Measurements from ENCODE around the gene ABTB2.

The ABTB2 gene

DNA sequence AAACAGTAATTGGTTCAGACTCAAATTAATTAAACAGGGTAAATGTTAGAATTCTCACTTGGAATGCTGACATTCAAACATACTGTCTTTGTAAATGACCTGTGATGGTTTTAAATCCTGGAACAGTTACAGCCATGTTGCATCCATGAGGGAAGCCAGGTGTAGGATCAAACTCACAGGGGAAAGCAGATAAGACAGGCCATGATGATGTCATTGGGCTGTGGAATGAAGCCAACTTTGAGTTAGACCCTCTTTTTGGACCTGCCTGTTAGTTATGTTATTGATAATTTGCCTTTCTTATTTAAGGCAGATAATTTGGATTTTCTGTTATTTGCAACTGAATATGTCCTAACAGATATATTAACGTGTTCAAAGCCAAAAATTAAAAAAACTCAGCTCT, 39.3 kb upstream of the ABTB2 start:
- Histone ChIP-seq H3K27ac (replicated peaks) (no peak overlapping the region), H3K27me3 (ENCODE audit: insufficient read depth, poor library complexity, severe bottlenecking) (no peaks in the 10 kb centered on the region), H3K4me3 (replicated peaks; ENCODE audit: insufficient read depth, low read length) (no peak overlapping the region)
- TF ChIP-seq POLR2AphosphoS5 (IDR thresholded peaks at IDR 0.05; ENCODE audit: low read depth) = no peak
- TF ChIP-seq GABPA (IDR thresholded peaks at IDR 0.05; ENCODE audit: low read depth) = no peak
- TF ChIP-seq, protein P1, sequence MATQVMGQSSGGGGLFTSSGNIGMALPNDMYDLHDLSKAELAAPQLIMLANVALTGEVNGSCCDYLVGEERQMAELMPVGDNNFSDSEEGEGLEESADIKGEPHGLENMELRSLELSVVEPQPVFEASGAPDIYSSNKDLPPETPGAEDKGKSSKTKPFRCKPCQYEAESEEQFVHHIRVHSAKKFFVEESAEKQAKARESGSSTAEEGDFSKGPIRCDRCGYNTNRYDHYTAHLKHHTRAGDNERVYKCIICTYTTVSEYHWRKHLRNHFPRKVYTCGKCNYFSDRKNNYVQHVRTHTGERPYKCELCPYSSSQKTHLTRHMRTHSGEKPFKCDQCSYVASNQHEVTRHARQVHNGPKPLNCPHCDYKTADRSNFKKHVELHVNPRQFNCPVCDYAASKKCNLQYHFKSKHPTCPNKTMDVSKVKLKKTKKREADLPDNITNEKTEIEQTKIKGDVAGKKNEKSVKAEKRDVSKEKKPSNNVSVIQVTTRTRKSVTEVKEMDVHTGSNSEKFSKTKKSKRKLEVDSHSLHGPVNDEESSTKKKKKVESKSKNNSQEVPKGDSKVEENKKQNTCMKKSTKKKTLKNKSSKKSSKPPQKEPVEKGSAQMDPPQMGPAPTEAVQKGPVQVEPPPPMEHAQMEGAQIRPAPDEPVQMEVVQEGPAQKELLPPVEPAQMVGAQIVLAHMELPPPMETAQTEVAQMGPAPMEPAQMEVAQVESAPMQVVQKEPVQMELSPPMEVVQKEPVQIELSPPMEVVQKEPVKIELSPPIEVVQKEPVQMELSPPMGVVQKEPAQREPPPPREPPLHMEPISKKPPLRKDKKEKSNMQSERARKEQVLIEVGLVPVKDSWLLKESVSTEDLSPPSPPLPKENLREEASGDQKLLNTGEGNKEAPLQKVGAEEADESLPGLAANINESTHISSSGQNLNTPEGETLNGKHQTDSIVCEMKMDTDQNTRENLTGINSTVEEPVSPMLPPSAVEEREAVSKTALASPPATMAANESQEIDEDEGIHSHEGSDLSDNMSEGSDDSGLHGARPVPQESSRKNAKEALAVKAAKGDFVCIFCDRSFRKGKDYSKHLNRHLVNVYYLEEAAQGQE (IDR thresholded peaks at IDR 0.05; ENCODE audit: insufficient replicate concordance, low read depth) = no peak
- TF ChIP-seq, protein P2, sequence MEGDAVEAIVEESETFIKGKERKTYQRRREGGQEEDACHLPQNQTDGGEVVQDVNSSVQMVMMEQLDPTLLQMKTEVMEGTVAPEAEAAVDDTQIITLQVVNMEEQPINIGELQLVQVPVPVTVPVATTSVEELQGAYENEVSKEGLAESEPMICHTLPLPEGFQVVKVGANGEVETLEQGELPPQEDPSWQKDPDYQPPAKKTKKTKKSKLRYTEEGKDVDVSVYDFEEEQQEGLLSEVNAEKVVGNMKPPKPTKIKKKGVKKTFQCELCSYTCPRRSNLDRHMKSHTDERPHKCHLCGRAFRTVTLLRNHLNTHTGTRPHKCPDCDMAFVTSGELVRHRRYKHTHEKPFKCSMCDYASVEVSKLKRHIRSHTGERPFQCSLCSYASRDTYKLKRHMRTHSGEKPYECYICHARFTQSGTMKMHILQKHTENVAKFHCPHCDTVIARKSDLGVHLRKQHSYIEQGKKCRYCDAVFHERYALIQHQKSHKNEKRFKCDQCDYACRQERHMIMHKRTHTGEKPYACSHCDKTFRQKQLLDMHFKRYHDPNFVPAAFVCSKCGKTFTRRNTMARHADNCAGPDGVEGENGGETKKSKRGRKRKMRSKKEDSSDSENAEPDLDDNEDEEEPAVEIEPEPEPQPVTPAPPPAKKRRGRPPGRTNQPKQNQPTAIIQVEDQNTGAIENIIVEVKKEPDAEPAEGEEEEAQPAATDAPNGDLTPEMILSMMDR (IDR thresholded peaks at IDR 0.05; ENCODE audit: insufficient read depth, low read length) = no peak
- no peak for DNase-seq (ENCODE audit: low read depth in 1 of 2, low spot score in 1 of 2)

DNA sequence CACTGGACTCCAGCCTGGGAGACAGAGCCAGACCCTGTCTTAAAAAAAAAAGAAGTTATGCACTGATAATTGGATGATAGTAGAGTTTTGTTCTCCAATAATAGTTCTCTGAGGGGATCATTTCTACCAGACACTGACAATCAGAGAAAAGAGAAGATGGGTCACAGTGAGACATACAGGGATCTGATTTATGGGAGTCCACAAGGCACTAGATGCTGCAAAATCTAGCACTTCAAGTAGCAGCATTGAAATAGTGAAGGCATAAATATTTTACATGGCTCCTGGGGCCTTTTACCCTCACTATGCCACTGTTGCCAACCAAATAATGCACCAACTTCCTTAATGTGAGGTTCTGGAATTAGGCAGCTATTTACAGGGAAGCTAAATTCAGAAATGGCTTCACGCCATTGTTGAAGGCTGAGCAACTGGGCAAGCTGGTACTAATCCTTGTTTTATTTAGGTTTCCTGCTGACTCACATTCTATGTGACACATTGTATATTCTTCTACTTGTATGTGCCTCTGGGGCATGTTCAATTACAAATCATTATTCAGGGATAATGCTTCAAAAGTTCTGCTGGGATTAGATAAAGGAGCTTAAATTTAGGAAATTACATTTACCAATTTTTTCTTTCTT, 38.2 kb upstream of the ABTB2 start:
- TF ChIP-seq GABPA (IDR thresholded peaks at IDR 0.05; ENCODE audit: low read depth) (no peak), POLR2AphosphoS5 (IDR thresholded peaks at IDR 0.05; ENCODE audit: low read depth) (no peak), SPI1 (IDR thresholded peaks at IDR 0.05; ENCODE audit: borderline replicate concordance, low read depth) (no peak)
- TF ChIP-seq, protein P1 (IDR thresholded peaks at IDR 0.05; ENCODE audit: insufficient replicate concordance, low read depth) = no peak
- TF ChIP-seq, protein P2 (IDR thresholded peaks at IDR 0.05; ENCODE audit: insufficient read depth, low read length) = no peak
- H3K27ac ChIP-seq (replicated peaks) = no peak overlapping the region
- no peak for DNase-seq (ENCODE audit: low read depth in 1 of 2, low spot score in 1 of 2)
- H3K4me3 ChIP-seq (replicated peaks; ENCODE audit: insufficient read depth, low read length) = no peak overlapping the region
- no peaks in the 10 kb centered on the region for H3K27me3 ChIP-seq (ENCODE audit: insufficient read depth, poor library complexity, severe bottlenecking)

DNA sequence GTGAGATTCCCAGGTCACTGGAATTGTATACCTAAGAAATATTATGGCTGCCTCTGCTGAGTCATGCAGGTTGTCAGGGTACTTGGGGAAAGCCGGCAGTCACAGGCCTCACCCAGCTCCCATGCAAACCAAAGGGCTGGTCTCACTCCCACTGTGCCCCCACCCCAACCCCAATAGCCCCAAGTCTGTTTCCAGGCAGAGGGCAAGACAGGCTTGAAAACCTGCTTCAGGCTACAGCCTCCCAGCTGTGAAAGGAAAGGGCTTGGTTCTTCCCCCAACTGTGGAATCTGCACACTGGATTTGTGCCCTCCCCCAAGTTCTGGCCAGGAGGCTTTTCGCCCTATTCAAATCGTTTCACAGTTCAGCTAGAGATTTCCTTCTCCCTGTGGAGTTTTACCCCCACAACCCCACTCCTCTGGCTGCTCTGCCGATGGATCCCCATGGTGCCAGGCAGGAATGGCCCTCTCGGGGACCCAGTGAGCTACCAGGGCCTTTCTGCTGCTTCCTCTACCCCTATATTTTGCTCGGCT, 37.0 kb upstream of the ABTB2 start:
- H3K27ac ChIP-seq (replicated peaks) = no peak overlapping the region

More for the DNA sequence above, 37.0 kb upstream of the ABTB2 start:
- no peak overlapping the region for H3K4me3 ChIP-seq (replicated peaks; ENCODE audit: insufficient read depth, low read length)
- H3K27me3 ChIP-seq (ENCODE audit: insufficient read depth, poor library complexity, severe bottlenecking) = no peaks in the 10 kb centered on the region
- TF ChIP-seq, protein P1 (IDR thresholded peaks at IDR 0.05; ENCODE audit: insufficient replicate concordance, low read depth) = no peak
- TF ChIP-seq, protein P2 (IDR thresholded peaks at IDR 0.05; ENCODE audit: insufficient read depth, low read length) = no peak
- TF ChIP-seq POLR2AphosphoS5 (IDR thresholded peaks at IDR 0.05; ENCODE audit: low read depth) (no peak), SPI1 (IDR thresholded peaks at IDR 0.05; ENCODE audit: borderline replicate concordance, low read depth) (no peak), GABPA (IDR thresholded peaks at IDR 0.05; ENCODE audit: low read depth) (no peak)
- DNase-seq (ENCODE audit: low read depth in 1 of 2, low spot score in 1 of 2) = no peak
